GM12891 (cell line): Measurements from ENCODE around the gene LRFN5.

Experiments
- POLR2A ChIP-seq: IDR thresholded peaks from 2 replicates; pipeline ENCODE4 v1.6.1; 2011; ENCODE audit warnings: low read depth, low read length, control low read depth
- POLR2AphosphoS5 ChIP-seq: IDR thresholded peaks from 2 replicates; pipeline ENCODE4 v1.6.1; 2011; ENCODE audit warnings: low read depth, low read length, control low read depth

DNA sequence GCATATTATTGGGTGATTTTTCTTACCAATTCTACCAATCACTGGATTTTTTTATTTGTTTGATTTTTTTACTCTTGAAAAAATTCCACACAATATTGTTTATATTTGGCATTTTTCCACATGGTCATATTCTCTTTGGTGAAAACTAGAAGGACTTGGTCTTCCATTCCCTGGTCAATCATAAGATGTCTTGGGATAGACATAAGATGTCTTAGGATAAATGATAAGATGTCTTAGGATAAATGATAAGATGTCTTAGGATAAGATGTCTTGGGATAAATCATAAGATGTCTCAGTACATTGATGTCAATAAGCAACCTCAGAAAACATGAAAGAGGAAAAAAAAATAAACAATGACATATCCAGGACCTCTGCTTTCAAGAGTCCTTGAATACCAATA is 309.1 kb downstream of the LRFN5 start:
- TF ChIP-seq POLR2A, result no peak
- no peak for TF ChIP-seq POLR2AphosphoS5
